ENCODE measurements around the gene OVAAL. TPM values are rescaled to one million over a fixed set of nuclear protein-coding genes. Genes with fewer than 3 reads are reported as not detected.
"Not testable (repeated sequence)": the region's sequence is repeated elsewhere in the genome, so short reads cannot be mapped to it uniquely, and the experiment has no call there.

OVAAL gene
- total and polyA plus RNA-seq, 4 donors = not detected

GRCh38 chr1:180545991-180546390 lies 12.8 kb upstream of the OVAAL start:
- Histone ChIP-seq H3K27ac (ENCODE audit: low read depth in 1 of 2, low read length in 2 of 2) (no peak overlapping the region), H3K9me3 (ENCODE audit: control insufficient read depth in 4 of 4, low read length in 3 of 4) (no peaks in the 10 kb centered on the region), H3K27me3 (ENCODE audit: control insufficient read depth in 4 of 4, insufficient read depth in 4 of 4, low read length in 3 of 4) (no peaks in the 10 kb centered on the region), H3K36me3 (ENCODE audit: control insufficient read depth in 4 of 4, insufficient read depth in 3 of 4, low read depth in 1 of 4, low read length in 3 of 4) (no peaks in the 10 kb centered on the region), H3K4me3 (ENCODE audit: low read depth in 1 of 3, low read length in 3 of 3) (no peak overlapping the region), H3K9ac (ENCODE audit: low read depth in 1 of 2, low read length in 2 of 2) (no peak overlapping the region), H3K4me1 (ENCODE audit: control insufficient read depth in 4 of 4, insufficient read depth in 4 of 4, low read length in 3 of 4) (peaks cover 0 to 3% (median 0%) of the 10 kb centered on the region in 4 donors)
- 98% methylated on average over 1 of the region's 1 CpG for WGBS
- no peak for DNase-seq (ENCODE audit: low spot score)
- no peak for TF ChIP-seq REST (IDR thresholded peaks at IDR 0.05)
- no peak for TF ChIP-seq FOXA2 (IDR thresholded peaks at IDR 0.05)
- TF ChIP-seq ATF3 (IDR thresholded peaks at IDR 0.05) = no peak
- no peak for TF ChIP-seq EGR1 (IDR thresholded peaks at IDR 0.05; ENCODE audit: low read depth in 2 of 2)

DNA sequence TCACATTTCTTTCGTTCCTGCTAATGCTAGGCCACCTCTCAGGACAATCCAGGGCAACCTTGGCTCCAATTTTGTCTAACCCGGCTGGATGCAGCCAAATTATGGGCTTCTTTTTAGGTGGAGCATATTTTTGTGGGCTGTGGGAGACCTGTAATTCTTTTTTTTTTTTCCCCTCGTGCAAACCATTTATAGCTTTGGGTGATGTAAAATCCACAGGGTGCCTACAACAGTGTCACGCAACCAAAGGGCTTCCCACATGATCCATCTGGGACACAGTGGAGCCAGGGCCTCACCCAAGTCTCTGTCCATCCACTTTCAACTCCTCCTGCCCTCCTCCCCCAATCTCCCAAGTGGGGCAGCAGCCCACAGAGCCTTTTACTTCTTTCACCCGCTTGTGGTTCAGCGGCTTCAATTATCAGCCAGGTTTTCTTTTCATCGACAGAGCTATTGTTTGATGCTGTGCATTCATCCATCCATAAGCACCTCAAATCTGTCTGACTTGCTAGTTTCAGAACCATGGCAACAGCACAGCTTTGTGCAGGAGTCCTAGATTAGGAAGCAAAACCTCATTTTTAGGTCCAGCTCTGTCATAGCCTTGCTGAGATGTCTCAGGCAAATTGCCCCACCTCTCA lies 10.0 kb upstream of the OVAAL start:
- no peaks in the 10 kb centered on the region for H3K27me3 ChIP-seq (ENCODE audit: control insufficient read depth in 4 of 4, insufficient read depth in 4 of 4, low read length in 3 of 4)
- no peaks in the 10 kb centered on the region for H3K36me3 ChIP-seq (ENCODE audit: control insufficient read depth in 4 of 4, insufficient read depth in 3 of 4, low read depth in 1 of 4, low read length in 3 of 4)
- no peaks in the 10 kb centered on the region for H3K9me3 ChIP-seq (ENCODE audit: control insufficient read depth in 4 of 4, low read length in 3 of 4)
- H3K27ac ChIP-seq (ENCODE audit: low read depth in 1 of 2, low read length in 2 of 2) = no peak overlapping the region
- no peak overlapping the region for H3K4me3 ChIP-seq (ENCODE audit: low read depth in 1 of 3, low read length in 3 of 3)
- DNase-seq (ENCODE audit: low spot score) = no peak
- WGBS = 90% methylated on average over 7 of the region's 7 CpGs
- H3K9ac ChIP-seq (ENCODE audit: low read depth in 1 of 2, low read length in 2 of 2) = no peak overlapping the region
- peaks cover 0 to 3% (median 0%) of the 10 kb centered on the region in 4 donors for H3K4me1 ChIP-seq (ENCODE audit: control insufficient read depth in 4 of 4, insufficient read depth in 4 of 4, low read length in 3 of 4)
- TF ChIP-seq RAD21 (IDR thresholded peaks at IDR 0.05) = no peak

GRCh38 chr1:180549770-180550169 lies 9.0 kb upstream of the OVAAL start:
- not testable (repeated sequence) for DNase-seq (ENCODE audit: low spot score); H3K4me1 ChIP-seq (ENCODE audit: control insufficient read depth in 4 of 4, insufficient read depth in 4 of 4, low read length in 3 of 4); H3K27ac ChIP-seq (ENCODE audit: low read depth in 1 of 2, low read length in 2 of 2); H3K4me3 ChIP-seq (ENCODE audit: low read depth in 1 of 3, low read length in 3 of 3); H3K27me3 ChIP-seq (ENCODE audit: control insufficient read depth in 4 of 4, insufficient read depth in 4 of 4, low read length in 3 of 4); H3K9me3 ChIP-seq (ENCODE audit: control insufficient read depth in 4 of 4, low read length in 3 of 4); H3K36me3 ChIP-seq (ENCODE audit: control insufficient read depth in 4 of 4, insufficient read depth in 3 of 4, low read depth in 1 of 4, low read length in 3 of 4); H3K9ac ChIP-seq (ENCODE audit: low read depth in 1 of 2, low read length in 2 of 2)
- WGBS = 88% methylated on average over 8 of the region's 8 CpGs

DNA sequence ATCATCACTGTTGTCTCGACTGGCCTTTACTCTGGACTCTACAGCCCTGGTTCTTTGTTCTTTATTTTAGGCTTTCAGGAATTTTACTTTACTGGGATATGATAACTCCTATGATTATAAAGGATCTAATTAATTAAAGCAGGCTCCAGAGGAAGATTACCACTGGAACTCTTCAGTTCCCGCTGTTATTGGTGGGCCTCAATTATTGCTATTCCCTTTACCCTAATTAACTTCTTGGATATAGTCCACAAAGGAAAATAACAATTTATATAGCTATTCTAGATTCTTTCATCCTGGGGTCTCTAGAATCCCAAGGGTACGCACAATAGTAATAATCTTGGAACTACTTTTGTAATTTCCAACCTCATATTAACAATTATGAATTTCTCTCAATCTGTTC lies 8.5 kb upstream of the OVAAL start:
- 82% methylated on average over 3 of the region's 3 CpGs for WGBS
- no peaks in the 10 kb centered on the region for H3K27me3 ChIP-seq (ENCODE audit: control insufficient read depth in 4 of 4, insufficient read depth in 4 of 4, low read length in 3 of 4)
- H3K4me1 ChIP-seq (ENCODE audit: control insufficient read depth in 4 of 4, insufficient read depth in 4 of 4, low read length in 3 of 4) = no peaks in the 10 kb centered on the region
- no peak for DNase-seq (ENCODE audit: low spot score)
- no peaks in the 10 kb centered on the region for H3K36me3 ChIP-seq (ENCODE audit: control insufficient read depth in 4 of 4, insufficient read depth in 3 of 4, low read depth in 1 of 4, low read length in 3 of 4)
- H3K4me3 ChIP-seq (ENCODE audit: low read depth in 1 of 3, low read length in 3 of 3) = no peak overlapping the region
- no peak overlapping the region for H3K27ac ChIP-seq (ENCODE audit: low read depth in 1 of 2, low read length in 2 of 2)
- no peaks in the 10 kb centered on the region for H3K9me3 ChIP-seq (ENCODE audit: control insufficient read depth in 4 of 4, low read length in 3 of 4)
- no peak overlapping the region for H3K9ac ChIP-seq (ENCODE audit: low read depth in 1 of 2, low read length in 2 of 2)
- TF ChIP-seq HNF4G (IDR thresholded peaks at IDR 0.05) (no peak), TAF1 (conservative IDR thresholded peaks at IDR 0.05) (no peak), HNF4A (conservative IDR thresholded peaks at IDR 0.05) (no peak), ATF3 (IDR thresholded peaks at IDR 0.05) (no peak), ZBTB33 (IDR thresholded peaks at IDR 0.05) (no peak), FOXA1 (IDR thresholded peaks at IDR 0.05) (no peak), RXRA (IDR thresholded peaks at IDR 0.05) (no peak)
- TF ChIP-seq, protein P1, sequence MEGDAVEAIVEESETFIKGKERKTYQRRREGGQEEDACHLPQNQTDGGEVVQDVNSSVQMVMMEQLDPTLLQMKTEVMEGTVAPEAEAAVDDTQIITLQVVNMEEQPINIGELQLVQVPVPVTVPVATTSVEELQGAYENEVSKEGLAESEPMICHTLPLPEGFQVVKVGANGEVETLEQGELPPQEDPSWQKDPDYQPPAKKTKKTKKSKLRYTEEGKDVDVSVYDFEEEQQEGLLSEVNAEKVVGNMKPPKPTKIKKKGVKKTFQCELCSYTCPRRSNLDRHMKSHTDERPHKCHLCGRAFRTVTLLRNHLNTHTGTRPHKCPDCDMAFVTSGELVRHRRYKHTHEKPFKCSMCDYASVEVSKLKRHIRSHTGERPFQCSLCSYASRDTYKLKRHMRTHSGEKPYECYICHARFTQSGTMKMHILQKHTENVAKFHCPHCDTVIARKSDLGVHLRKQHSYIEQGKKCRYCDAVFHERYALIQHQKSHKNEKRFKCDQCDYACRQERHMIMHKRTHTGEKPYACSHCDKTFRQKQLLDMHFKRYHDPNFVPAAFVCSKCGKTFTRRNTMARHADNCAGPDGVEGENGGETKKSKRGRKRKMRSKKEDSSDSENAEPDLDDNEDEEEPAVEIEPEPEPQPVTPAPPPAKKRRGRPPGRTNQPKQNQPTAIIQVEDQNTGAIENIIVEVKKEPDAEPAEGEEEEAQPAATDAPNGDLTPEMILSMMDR (IDR thresholded peaks at IDR 0.05; ENCODE audit: low read depth, low read length, missing input control) = no peak
- TF ChIP-seq, protein P2, sequence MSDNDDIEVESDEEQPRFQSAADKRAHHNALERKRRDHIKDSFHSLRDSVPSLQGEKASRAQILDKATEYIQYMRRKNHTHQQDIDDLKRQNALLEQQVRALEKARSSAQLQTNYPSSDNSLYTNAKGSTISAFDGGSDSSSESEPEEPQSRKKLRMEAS (IDR thresholded peaks at IDR 0.05) = no peak
